ENCODE measurements around the gene FAM174C. TPM values are rescaled to one million over a fixed set of nuclear protein-coding genes. Genes with fewer than 3 reads are reported as not detected.

The FAM174C gene
- total RNA-seq, 4 donors from 2014 or later = 24.9 to 58.9 (median 43.6) TPM

DNA sequence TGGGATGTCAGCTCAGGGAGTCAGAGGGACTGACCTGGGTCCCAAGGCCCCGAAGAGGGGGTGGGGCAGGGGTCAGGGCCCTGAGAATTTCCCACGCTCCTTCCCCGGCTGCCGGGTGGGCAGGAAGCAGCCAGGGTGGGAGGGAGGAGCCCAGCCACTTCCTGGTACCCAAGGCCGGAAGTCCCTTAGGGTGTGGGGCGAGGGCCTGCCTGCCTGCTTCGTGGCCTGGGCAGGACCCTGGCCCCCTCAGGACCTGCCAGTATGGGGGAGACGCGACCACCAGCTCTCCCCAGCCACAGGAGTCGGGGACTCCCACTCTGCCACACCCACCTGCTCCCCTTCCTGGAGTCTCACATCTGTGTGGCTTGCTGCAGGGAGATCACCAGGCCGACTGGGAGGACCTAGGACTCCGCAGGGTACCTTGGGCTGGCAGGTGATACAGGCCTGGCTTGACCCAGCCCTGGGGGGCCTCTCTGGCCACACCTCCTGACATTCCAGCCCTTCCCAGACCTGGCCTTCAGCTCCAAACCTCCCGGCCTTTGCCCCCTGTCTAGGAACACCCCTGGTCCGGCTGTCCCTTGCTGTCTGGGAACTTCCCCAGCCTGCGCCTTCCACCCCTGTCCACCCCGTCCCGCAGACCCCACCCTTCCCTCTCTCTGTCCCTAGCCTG, 16.0 kb upstream of the FAM174C start:
- intact Hi-C loops (cut with DNase I) = no loop called here
- peaks cover 0 to 3% (median 0%) of the 10 kb centered on the region in 4 donors for H3K27me3 ChIP-seq
- TF ChIP-seq, protein P1, sequence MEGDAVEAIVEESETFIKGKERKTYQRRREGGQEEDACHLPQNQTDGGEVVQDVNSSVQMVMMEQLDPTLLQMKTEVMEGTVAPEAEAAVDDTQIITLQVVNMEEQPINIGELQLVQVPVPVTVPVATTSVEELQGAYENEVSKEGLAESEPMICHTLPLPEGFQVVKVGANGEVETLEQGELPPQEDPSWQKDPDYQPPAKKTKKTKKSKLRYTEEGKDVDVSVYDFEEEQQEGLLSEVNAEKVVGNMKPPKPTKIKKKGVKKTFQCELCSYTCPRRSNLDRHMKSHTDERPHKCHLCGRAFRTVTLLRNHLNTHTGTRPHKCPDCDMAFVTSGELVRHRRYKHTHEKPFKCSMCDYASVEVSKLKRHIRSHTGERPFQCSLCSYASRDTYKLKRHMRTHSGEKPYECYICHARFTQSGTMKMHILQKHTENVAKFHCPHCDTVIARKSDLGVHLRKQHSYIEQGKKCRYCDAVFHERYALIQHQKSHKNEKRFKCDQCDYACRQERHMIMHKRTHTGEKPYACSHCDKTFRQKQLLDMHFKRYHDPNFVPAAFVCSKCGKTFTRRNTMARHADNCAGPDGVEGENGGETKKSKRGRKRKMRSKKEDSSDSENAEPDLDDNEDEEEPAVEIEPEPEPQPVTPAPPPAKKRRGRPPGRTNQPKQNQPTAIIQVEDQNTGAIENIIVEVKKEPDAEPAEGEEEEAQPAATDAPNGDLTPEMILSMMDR (IDR thresholded peaks at IDR 0.05) = no peak
- TF ChIP-seq POLR2AphosphoS5 (IDR thresholded peaks at IDR 0.05) = peak; percentile 75 to 84
- H3K4me3 ChIP-seq = peak overlapping the region; percentile 24 to 44 (median 31)
- no peaks in the 10 kb centered on the region for H3K9me3 ChIP-seq
- DNase-seq (ENCODE audit: extremely low spot score) = no peak
- WGBS = 20% methylated on average over 10 of the region's 17 CpGs
- H3K36me3 ChIP-seq = peaks cover 27 to 41% (median 40%) of the 10 kb centered on the region in 4 donors
- H3K4me1 ChIP-seq = peaks cover 83 to 90% (median 87%) of the 10 kb centered on the region in 4 donors
- H3K27ac ChIP-seq (replicated peaks in 1 of 4) = peak overlapping the region; percentile 99 to 100 (median 100)

DNA sequence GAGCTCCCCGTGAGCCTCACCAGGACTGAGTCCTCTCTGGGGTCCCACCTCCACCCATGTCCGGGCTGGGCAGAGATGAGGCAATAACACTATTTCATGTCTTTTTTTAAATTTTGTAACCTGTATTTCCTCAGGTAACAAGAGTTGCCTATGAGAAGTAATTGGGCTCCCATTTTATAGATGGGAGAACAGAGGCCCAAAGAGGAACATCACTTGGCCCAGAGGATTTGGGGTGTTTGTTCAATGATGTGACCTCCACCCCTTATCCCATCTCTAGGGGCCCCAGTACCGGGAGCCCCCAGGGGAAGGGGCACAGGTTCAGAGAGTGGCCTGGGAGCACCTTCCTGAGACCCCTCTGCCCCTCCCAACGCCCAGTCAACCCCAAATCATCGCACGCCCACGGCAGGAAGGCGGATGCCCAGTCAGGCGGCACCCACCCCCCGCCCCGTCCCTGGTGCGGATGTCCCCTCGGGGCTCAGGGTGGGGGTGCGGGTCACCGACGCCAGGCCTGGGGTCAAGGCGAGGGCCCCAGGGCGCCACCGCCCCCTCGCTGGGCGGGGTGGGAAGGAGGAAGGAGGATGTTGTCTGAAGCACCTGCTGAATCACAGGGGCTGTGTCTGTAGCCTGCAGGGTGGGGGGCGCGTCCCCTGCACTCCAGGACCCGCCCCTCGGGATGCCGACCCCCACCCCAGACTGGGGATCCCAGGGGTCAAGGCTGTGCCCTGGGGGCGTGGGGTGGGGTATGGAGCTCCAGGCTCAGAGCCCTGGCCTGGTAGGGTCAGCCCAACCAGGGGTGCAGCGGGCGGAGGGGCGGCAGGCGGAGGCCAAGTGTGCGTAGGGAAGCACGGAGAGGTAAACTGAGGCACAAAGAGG, 15.2 kb upstream of the FAM174C start:
- H3K4me3 ChIP-seq = peak overlapping the region; percentile 65 to 80 (median 72)
- peaks cover 81 to 90% (median 85%) of the 10 kb centered on the region in 4 donors for H3K4me1 ChIP-seq
- 40% methylated on average over 3 of the region's 33 CpGs for WGBS

DNA sequence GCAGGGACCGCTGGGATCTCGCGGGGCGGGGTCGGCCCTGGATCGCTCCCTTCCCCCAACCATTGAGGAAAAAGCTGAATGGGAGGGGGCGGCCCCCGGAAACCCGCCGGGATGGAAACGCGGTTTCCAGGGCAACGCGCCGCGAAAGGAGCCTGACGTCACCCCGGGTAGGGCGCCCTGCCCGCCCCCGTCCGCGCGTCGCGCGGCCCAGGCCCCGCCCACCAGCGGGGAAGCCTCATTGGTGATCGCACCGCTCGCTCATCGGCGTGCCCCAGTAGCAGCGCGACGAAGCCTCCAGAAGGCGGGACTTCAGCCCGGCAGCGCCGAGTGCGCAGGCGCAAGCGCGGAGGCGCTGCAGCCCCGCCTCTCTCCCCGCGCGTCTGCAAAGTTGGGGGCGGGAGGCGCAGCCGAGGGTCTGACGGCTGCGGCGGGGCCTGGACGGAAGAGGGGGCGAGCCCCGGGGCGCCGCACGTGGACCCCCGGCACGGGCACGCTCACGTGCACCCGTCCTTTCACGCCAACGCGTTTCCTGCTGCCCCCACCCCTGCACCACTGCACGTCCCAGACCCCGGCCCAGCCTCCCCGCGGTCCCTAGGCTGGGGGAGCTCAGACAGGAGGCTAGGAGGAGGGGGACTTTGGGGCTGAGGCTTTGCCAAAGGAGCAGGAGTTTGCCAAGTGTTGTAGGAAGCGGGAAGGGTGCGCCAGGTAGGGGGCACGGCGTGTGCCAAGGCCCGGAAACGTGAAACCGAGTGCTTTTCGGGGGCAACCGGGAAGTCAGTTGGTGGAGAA, 14.4 kb upstream of the FAM174C start:
- H3K27ac ChIP-seq (replicated peaks in 1 of 4) = peak overlapping the region; percentile 99 to 100 (median 100)
- H3K27me3 ChIP-seq = peaks cover 0 to 3% (median 0%) of the 10 kb centered on the region in 4 donors
- TF ChIP-seq, protein P1 (IDR thresholded peaks at IDR 0.05) = peak in 1 of 3 experiments; percentile 24
- TF ChIP-seq POLR2AphosphoS5 (IDR thresholded peaks at IDR 0.05) = peak; percentile 76 to 85
- peak; percentile 47 for TF ChIP-seq POLR2A (IDR thresholded peaks at IDR 0.05; ENCODE audit: low read depth)
- no peak for TF ChIP-seq EP300 (IDR thresholded peaks at IDR 0.05)
- peak; percentile 99 for DNase-seq (ENCODE audit: extremely low spot score)
- no peaks in the 10 kb centered on the region for H3K9me3 ChIP-seq
- intact Hi-C loops (cut with DNase I) = no loop called here
- WGBS = 2% methylated on average over 41 of the region's 83 CpGs
- H3K4me1 ChIP-seq = peaks cover 81 to 90% (median 85%) of the 10 kb centered on the region in 4 donors
- peak overlapping the region; percentile 65 to 80 (median 72) for H3K4me3 ChIP-seq
- H3K36me3 ChIP-seq = peaks cover 11 to 25% (median 24%) of the 10 kb centered on the region in 4 donors

More for the DNA sequence above, 15.2 kb upstream of the FAM174C start:
- intact Hi-C loops (cut with DNase I) = no loop called here
- Histone ChIP-seq H3K9me3 (no peaks in the 10 kb centered on the region), H3K27ac (replicated peaks in 1 of 4) (peak overlapping the region; percentile 99 to 100 (median 100)), H3K27me3 (peaks cover 0 to 3% (median 0%) of the 10 kb centered on the region in 4 donors), H3K36me3 (peaks cover 20 to 33% (median 32%) of the 10 kb centered on the region in 4 donors)
- no peak for DNase-seq (ENCODE audit: extremely low spot score)
- TF ChIP-seq POLR2A (IDR thresholded peaks at IDR 0.05; ENCODE audit: low read depth) (no peak), POLR2AphosphoS5 (IDR thresholded peaks at IDR 0.05) (no peak), EP300 (IDR thresholded peaks at IDR 0.05) (no peak)
- TF ChIP-seq, protein P1 (IDR thresholded peaks at IDR 0.05) = no peak

DNA sequence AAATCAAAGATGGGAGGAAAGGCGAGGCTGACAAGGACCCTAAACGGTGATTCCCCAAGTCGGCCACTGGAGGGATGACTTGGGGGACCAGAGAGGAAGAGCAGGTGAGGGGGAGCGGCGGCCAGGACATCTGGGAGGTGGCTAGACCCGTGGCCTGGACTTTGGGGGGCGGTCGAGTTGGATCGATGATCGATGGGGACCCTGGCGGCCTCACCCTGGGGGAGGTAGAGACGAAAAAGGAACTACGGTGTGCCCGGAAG, 13.9 kb upstream of the FAM174C start:
- H3K9me3 ChIP-seq = no peaks in the 10 kb centered on the region
- TF ChIP-seq POLR2A (IDR thresholded peaks at IDR 0.05; ENCODE audit: low read depth) = no peak
- TF ChIP-seq, protein P1 (IDR thresholded peaks at IDR 0.05) = peak in 1 of 3 experiments; percentile 13
- H3K27me3 ChIP-seq = peaks cover 0 to 3% (median 0%) of the 10 kb centered on the region in 4 donors
- peaks cover 6 to 20% (median 19%) of the 10 kb centered on the region in 4 donors for H3K36me3 ChIP-seq
- DNase-seq (ENCODE audit: extremely low spot score) = no peak
- intact Hi-C loops (cut with DNase I) = no loop called here
- H3K27ac ChIP-seq (replicated peaks in 1 of 4) = peak overlapping the region; percentile 99 to 100 (median 100)
- H3K4me1 ChIP-seq = peaks cover 81 to 90% (median 85%) of the 10 kb centered on the region in 4 donors
- WGBS = 17% methylated on average over 14 of the region's 14 CpGs
- H3K4me3 ChIP-seq = peak overlapping the region; percentile 65 to 80 (median 72)
